ENCODE results near the gene HEPH.

DNA sequence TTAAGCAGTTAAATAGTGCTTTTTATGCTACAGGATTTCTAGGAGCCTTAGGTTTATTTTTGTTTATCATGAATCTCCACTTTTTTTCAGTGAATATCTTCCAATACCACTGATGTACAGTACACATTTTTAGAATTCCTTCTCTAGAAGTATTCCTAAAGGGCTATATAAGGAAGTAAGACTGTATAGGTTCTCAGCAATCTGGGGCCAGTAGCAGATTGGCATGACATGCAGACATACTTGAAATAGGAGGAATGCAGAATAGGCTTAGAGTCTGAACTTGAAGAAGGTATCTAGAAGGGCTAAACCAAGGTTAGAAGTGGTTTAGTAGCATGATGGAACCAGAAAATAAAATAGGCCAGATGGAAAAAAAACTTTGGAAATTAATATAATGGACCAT is 29.8 kb downstream of the HEPH start:
- TF ChIP-seq, protein P1, sequence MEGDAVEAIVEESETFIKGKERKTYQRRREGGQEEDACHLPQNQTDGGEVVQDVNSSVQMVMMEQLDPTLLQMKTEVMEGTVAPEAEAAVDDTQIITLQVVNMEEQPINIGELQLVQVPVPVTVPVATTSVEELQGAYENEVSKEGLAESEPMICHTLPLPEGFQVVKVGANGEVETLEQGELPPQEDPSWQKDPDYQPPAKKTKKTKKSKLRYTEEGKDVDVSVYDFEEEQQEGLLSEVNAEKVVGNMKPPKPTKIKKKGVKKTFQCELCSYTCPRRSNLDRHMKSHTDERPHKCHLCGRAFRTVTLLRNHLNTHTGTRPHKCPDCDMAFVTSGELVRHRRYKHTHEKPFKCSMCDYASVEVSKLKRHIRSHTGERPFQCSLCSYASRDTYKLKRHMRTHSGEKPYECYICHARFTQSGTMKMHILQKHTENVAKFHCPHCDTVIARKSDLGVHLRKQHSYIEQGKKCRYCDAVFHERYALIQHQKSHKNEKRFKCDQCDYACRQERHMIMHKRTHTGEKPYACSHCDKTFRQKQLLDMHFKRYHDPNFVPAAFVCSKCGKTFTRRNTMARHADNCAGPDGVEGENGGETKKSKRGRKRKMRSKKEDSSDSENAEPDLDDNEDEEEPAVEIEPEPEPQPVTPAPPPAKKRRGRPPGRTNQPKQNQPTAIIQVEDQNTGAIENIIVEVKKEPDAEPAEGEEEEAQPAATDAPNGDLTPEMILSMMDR (IDR thresholded peaks at IDR 0.05; ENCODE audit: low read length): no peak
- no peak for TF ChIP-seq EZH2 (IDR thresholded peaks at IDR 0.05; ENCODE audit: borderline replicate concordance, low read length)
